Right renal pelvis (tissue), 4 donors: ENCODE measurements around the gene ARHGAP15. TPM values are rescaled to one million over a fixed set of nuclear protein-coding genes. Genes with fewer than 3 reads are reported as not detected.

Experiments
- DNase-seq, 4 donors: peaks; one replicate each; pipeline ENCODE4 v3.0.0-alpha.2; 2013; ENCODE audit warnings: low read depth in 4 of 4, low spot score in 3 of 4, missing footprints in 1 of 4
- polyA plus RNA-seq, 4 donors: library from polyadenylated mRNA; unstranded; fragments of 120-200 nt; gene quantifications; one replicate each; pipeline ENCODE4 v1.2.1, GENCODE V29; 2013; ENCODE audit not compliant: insufficient read length in 4 of 4

ARHGAP15 gene
- polyA plus RNA-seq, 4 donors: 4.3 to 7.5 (median 6.1) TPM

- no peak for DNase-seq
These were observed 649.8 kb downstream of the ARHGAP15 start for GRCh38 chr2:143779021-143779420.

GRCh38 chr2:143786026-143786765, 657.0 kb downstream of the ARHGAP15 start:
- DNase-seq: peak; percentile 18 to 44 (median 20)

GRCh38 chr2:143787674-143788073, 658.5 kb downstream of the ARHGAP15 start:
- DNase-seq: no peak

- DNase-seq: no peak
These were observed 663.4 kb downstream of the ARHGAP15 start for GRCh38 chr2:143792602-143793001.

- no peak for DNase-seq
These were observed 664.2 kb downstream of the ARHGAP15 start for GRCh38 chr2:143793381-143793780.

- DNase-seq: no peak
These were observed 666.8 kb downstream of the ARHGAP15 start for GRCh38 chr2:143796051-143796450.

GRCh38 chr2:143801561-143801960, 672.3 kb downstream of the ARHGAP15 start:
- no peak for DNase-seq

- DNase-seq: no peak
These were observed 673.0 kb downstream of the ARHGAP15 start for GRCh38 chr2:143802242-143802641.

GRCh38 chr2:143802871-143803650, 673.8 kb downstream of the ARHGAP15 start:
- DNase-seq: no peak

- DNase-seq: no peak
These were observed 674.7 kb downstream of the ARHGAP15 start for GRCh38 chr2:143803936-143804335.

- no peak for DNase-seq
These were observed 676.4 kb downstream of the ARHGAP15 start for GRCh38 chr2:143805666-143806065.

GRCh38 chr2:143807192-143807591, 678.0 kb downstream of the ARHGAP15 start:
- no peak for DNase-seq

GRCh38 chr2:143807671-143808070, 678.5 kb downstream of the ARHGAP15 start:
- no peak for DNase-seq

GRCh38 chr2:143808166-143808565, 678.9 kb downstream of the ARHGAP15 start:
- DNase-seq: no peak

- DNase-seq: no peak
These were observed 685.9 kb downstream of the ARHGAP15 start for GRCh38 chr2:143815082-143815481.

- DNase-seq: no peak
These were observed 687.7 kb downstream of the ARHGAP15 start for GRCh38 chr2:143816916-143817315.
